ENCODE results near the gene EFCAB8.

The EFCAB8 gene

DNA sequence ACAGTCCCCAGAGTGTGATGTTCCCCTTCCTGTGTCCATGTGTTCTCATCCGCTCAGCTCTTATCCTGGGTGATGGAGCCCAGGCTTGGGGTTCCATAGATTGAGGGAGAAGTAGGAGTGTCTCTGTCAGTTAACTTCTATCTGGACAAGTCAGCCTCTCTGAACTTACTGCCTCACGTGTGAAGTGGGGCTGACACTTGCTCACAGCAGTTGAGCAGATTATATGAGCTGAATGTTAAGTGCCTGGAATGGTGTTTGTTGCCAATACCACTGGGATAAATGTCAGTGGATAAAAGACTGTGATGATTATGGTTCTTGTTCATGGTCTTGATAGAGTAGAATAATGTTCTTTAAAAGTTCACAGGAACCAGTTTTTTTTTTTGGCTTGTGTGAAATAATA, 17.1 kb upstream of the EFCAB8 start:
- H3K36me3 ChIP-seq (ENCODE audit: insufficient read depth, low read length): peaks cover 96% of the 10 kb centered on the region

DNA sequence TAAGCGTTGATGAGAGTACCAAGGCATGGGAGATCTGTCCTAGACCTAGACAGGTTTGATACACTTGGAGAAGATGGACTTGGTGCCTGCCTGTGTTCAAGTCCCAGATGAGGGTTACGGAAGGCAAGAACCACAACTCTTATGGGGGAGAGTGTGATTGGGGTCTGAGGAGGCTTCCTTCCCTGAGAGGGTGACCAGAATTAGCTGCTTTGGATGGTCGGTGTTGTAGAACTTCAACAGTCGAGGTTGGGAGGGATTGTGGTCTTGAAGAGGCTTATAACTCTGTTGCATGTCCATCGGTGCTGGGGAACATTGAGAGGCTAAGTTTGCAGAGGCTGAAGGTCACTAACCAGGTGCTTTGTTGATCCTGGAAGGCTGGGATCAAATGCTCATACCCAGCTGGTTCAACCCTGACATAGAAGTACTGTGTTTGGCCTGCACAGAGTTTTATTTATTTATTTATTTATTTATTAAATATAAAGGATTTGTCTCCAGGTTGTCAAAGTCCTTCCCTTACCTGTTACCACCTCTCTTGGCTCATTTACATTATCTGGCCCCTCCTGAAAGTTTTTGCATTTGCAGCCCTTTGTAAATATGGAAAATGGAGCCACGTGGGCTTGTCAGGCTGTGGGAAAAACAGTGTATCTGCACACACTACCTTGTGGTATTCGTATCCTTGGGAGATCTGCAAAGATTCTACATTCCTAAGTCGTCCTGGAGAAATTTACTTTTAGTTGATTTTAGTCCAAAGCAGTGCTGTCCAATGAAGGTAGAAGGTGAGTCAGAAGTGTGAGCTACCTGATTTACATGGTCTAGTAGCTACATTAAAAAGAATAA, 15.8 kb upstream of the EFCAB8 start:
- Histone ChIP-seq H3K36me3 (ENCODE audit: insufficient read depth, low read length) (peaks cover 97% of the 10 kb centered on the region), H3K4me3 (ENCODE audit: low read depth in 1 of 2, low read length in 2 of 2) (no peak overlapping the region), H3K4me1 (ENCODE audit: insufficient read depth, low read length) (no peaks in the 10 kb centered on the region), H3K27me3 (ENCODE audit: insufficient read depth, low read length, poor library complexity) (no peaks in the 10 kb centered on the region), H3K4me2 (ENCODE audit: insufficient read depth, low read length) (no peak overlapping the region), H3K9ac (ENCODE audit: low read depth, low read length) (no peak overlapping the region), H3K79me2 (ENCODE audit: insufficient read depth, low read length) (peaks cover 81% of the 10 kb centered on the region), H2AFZ (ENCODE audit: low read depth, low read length) (no peak overlapping the region), H4K20me1 (ENCODE audit: insufficient read depth, low read length) (peaks cover 76% of the 10 kb centered on the region), H3K27ac (ENCODE audit: low read length) (no peak overlapping the region), H3K9me3 (ENCODE audit: insufficient read depth, low read length, severe bottlenecking) (no peaks in the 10 kb centered on the region)
- TF ChIP-seq EZH2 (IDR thresholded peaks at IDR 0.05; ENCODE audit: borderline replicate concordance, low read depth, low read length, severe bottlenecking): no peak
- TF ChIP-seq, protein P1, sequence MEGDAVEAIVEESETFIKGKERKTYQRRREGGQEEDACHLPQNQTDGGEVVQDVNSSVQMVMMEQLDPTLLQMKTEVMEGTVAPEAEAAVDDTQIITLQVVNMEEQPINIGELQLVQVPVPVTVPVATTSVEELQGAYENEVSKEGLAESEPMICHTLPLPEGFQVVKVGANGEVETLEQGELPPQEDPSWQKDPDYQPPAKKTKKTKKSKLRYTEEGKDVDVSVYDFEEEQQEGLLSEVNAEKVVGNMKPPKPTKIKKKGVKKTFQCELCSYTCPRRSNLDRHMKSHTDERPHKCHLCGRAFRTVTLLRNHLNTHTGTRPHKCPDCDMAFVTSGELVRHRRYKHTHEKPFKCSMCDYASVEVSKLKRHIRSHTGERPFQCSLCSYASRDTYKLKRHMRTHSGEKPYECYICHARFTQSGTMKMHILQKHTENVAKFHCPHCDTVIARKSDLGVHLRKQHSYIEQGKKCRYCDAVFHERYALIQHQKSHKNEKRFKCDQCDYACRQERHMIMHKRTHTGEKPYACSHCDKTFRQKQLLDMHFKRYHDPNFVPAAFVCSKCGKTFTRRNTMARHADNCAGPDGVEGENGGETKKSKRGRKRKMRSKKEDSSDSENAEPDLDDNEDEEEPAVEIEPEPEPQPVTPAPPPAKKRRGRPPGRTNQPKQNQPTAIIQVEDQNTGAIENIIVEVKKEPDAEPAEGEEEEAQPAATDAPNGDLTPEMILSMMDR (IDR thresholded peaks at IDR 0.05; ENCODE audit: borderline replicate concordance, extremely low read depth, low read length, poor library complexity, severe bottlenecking): no peak
- ATAC-seq (ENCODE audit: insufficient read depth, low read depth): no peak
- no peak for DNase-seq

More for the DNA sequence above, 17.1 kb upstream of the EFCAB8 start:
- no peak overlapping the region for H2AFZ ChIP-seq (ENCODE audit: low read depth, low read length)
- H3K27ac ChIP-seq (ENCODE audit: low read length): no peak overlapping the region
- H3K27me3 ChIP-seq (ENCODE audit: insufficient read depth, low read length, poor library complexity): no peaks in the 10 kb centered on the region
- no peaks in the 10 kb centered on the region for H3K9me3 ChIP-seq (ENCODE audit: insufficient read depth, low read length, severe bottlenecking)
- no peak overlapping the region for H3K4me3 ChIP-seq (ENCODE audit: low read depth in 1 of 2, low read length in 2 of 2)
- ATAC-seq (ENCODE audit: insufficient read depth, low read depth) (no peak), DNase-seq (no peak)
- peaks cover 81% of the 10 kb centered on the region for H4K20me1 ChIP-seq (ENCODE audit: insufficient read depth, low read length)
- peaks cover 91% of the 10 kb centered on the region for H3K79me2 ChIP-seq (ENCODE audit: insufficient read depth, low read length)
- no peak overlapping the region for H3K9ac ChIP-seq (ENCODE audit: low read depth, low read length)
- H3K4me1 ChIP-seq (ENCODE audit: insufficient read depth, low read length): no peaks in the 10 kb centered on the region
- TF ChIP-seq, protein P1 (IDR thresholded peaks at IDR 0.05; ENCODE audit: borderline replicate concordance, extremely low read depth, low read length, poor library complexity, severe bottlenecking): no peak
- no peak for TF ChIP-seq EZH2 (IDR thresholded peaks at IDR 0.05; ENCODE audit: borderline replicate concordance, low read depth, low read length, severe bottlenecking)
- H3K4me2 ChIP-seq (ENCODE audit: insufficient read depth, low read length): no peak overlapping the region

DNA sequence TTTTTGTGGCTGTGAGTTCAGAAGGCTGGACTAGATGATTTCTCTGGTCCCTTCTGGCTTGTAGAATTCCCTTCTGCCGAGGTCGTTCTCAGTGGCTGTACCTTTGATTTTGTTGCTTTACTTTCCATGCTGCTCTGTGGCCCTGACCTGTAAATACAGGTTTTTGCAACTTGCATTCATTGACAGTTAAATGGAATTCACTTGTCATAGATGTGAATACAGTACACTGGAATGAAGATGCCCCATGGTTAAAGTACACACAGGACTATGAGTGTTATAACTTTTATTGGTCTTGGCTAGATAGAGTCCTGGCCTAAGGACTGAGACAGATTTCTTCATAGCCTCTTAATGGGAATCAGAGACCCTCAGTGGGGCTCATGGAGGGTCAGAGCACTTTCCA, 12.9 kb upstream of the EFCAB8 start:
- H3K79me2 ChIP-seq (ENCODE audit: insufficient read depth, low read length): peaks cover 53% of the 10 kb centered on the region
- no peak overlapping the region for H3K27ac ChIP-seq (ENCODE audit: low read length)
- TF ChIP-seq, protein P1 (IDR thresholded peaks at IDR 0.05; ENCODE audit: borderline replicate concordance, extremely low read depth, low read length, poor library complexity, severe bottlenecking): no peak
- no peak for TF ChIP-seq EZH2 (IDR thresholded peaks at IDR 0.05; ENCODE audit: borderline replicate concordance, low read depth, low read length, severe bottlenecking)
- H2AFZ ChIP-seq (ENCODE audit: low read depth, low read length): no peak overlapping the region
- no peak overlapping the region for H3K4me2 ChIP-seq (ENCODE audit: insufficient read depth, low read length)
- no peaks in the 10 kb centered on the region for H3K9me3 ChIP-seq (ENCODE audit: insufficient read depth, low read length, severe bottlenecking)
- ATAC-seq (ENCODE audit: insufficient read depth, low read depth) (no peak), DNase-seq (no peak)
- H4K20me1 ChIP-seq (ENCODE audit: insufficient read depth, low read length): peaks cover 52% of the 10 kb centered on the region
- H3K27me3 ChIP-seq (ENCODE audit: insufficient read depth, low read length, poor library complexity): no peaks in the 10 kb centered on the region
- no peak overlapping the region for H3K9ac ChIP-seq (ENCODE audit: low read depth, low read length)
- peaks cover 92% of the 10 kb centered on the region for H3K36me3 ChIP-seq (ENCODE audit: insufficient read depth, low read length)
- no peaks in the 10 kb centered on the region for H3K4me1 ChIP-seq (ENCODE audit: insufficient read depth, low read length)
- no peak overlapping the region for H3K4me3 ChIP-seq (ENCODE audit: low read depth in 1 of 2, low read length in 2 of 2)

All from DND-41 (cell line).